H1 (cell line): ENCODE results near the gene USP53. TPM values are rescaled to one million over a fixed set of nuclear protein-coding genes. Genes with fewer than 3 reads are reported as not detected.

ENCODE experiments used
- CTCF ChIA-PET: fragments of 300-600 bp; sonication (Branson Sonifier 250); formaldehyde crosslinking; loops from one replicate; lab custom pipeline; 2021; ENCODE audit not compliant: partially characterized antibody; lab: Charles Lee
- POLR2A ChIA-PET: fragments of 300-600 bp; sonication (Branson Sonifier 250); formaldehyde crosslinking; loops from one replicate; lab custom pipeline; 2021; ENCODE audit warnings: inconsistent platforms; ENCODE audit not compliant: partially characterized antibody; lab: Charles Lee
- DNase-seq, 2 experiments: peaks; one replicate each; pipeline versions ENCODE4 v3.0.0 to v3.0.0-alpha.2; 2010 to 2022; ENCODE audit warnings: low spot score in 2 of 2, low read depth in 1 of 2, mixed read lengths in 1 of 2
- FAIRE-seq: peaks from 2 replicates; lab custom pipeline; 2011; peaks lifted over from hg19 to GRCh38; lab: Jason Lieb, UNC
- H2AFZ ChIP-seq: 2 replicates; pipeline ENCODE4 v1.8.1; 2012; ENCODE audit warnings: low read length, inconsistent platforms
- H2AK5ac ChIP-seq: 2 replicates; pipeline ENCODE4 v1.6.1; 2013; ENCODE audit warnings: low read depth, low read length
- H2BK120ac ChIP-seq: replicated peaks from 2 replicates; pipeline ENCODE3; 2013; ENCODE audit warnings: low read depth, low read length, inconsistent platforms
- H2BK12ac ChIP-seq: 2 replicates; pipeline ENCODE4 v1.6.1; 2013; ENCODE audit warnings: low read depth, low read length
- H2BK15ac ChIP-seq: 2 replicates; pipeline ENCODE4 v1.6.1; 2013; ENCODE audit warnings: low read length
- H2BK20ac ChIP-seq: 2 replicates; pipeline ENCODE4 v1.6.1; 2013; ENCODE audit warnings: low read length
- H2BK5ac ChIP-seq: 2 replicates; pipeline ENCODE4 v1.6.1; 2013; ENCODE audit warnings: low read depth, low read length
- H3K14ac ChIP-seq: 2 replicates; pipeline ENCODE4 v1.6.1; 2013; ENCODE audit warnings: inconsistent platforms; ENCODE audit not compliant: insufficient read length
- H3K18ac ChIP-seq: 2 replicates; pipeline ENCODE4 v1.6.1; 2013; ENCODE audit warnings: low read length; ENCODE audit errors: extremely low read depth
- H3K23ac ChIP-seq: 2 replicates; pipeline ENCODE4 v1.6.1; 2013; ENCODE audit warnings: inconsistent platforms; ENCODE audit not compliant: insufficient read length
- H3K23me2 ChIP-seq: 2 replicates; pipeline ENCODE4 v1.6.1; 2013; ENCODE audit warnings: low read depth, low read length
- H3K27ac ChIP-seq: 2 replicates; pipeline ENCODE4 v1.6.1; 2011; ENCODE audit warnings: low read depth, low read length, inconsistent platforms
- H3K27me3 ChIP-seq, 4 experiments: replicated peaks in 1 of 4; 1 replicate in 1 of 4; 2 replicates in 3 of 4; pipeline versions ENCODE4 v1.6.1 to v1.8.1; 2011 to 2013; ENCODE audit warnings: low read length in 3 of 4, mild to moderate bottlenecking in 3 of 4, inconsistent platforms in 2 of 4, mixed read lengths in 2 of 4, moderate library complexity in 1 of 4; ENCODE audit not compliant: control insufficient read depth in 3 of 4, insufficient read depth in 3 of 4; ENCODE audit errors: extremely low read depth in 1 of 4
- H3K36me3 ChIP-seq, 4 experiments: 2 replicates each; pipeline versions ENCODE4 v1.6.1 to v1.8.1; 2011 to 2013; ENCODE audit warnings: mild to moderate bottlenecking in 4 of 4, low read length in 3 of 4, moderate library complexity in 2 of 4, control low read depth in 1 of 4, inconsistent platforms in 1 of 4; ENCODE audit not compliant: insufficient read depth in 4 of 4, control insufficient read depth in 2 of 4
- H3K4ac ChIP-seq: replicated peaks from 2 replicates; pipeline ENCODE3; 2013; ENCODE audit warnings: low read length, low read depth, mixed read lengths, inconsistent platforms; ENCODE audit not compliant: insufficient read length
- H3K4me1 ChIP-seq, 4 experiments: replicated peaks in 1 of 4; 1 replicate in 1 of 4; 2 replicates in 3 of 4; pipeline versions ENCODE4 v1.6.1 to v1.8.1; 2011 to 2013; ENCODE audit warnings: low read length in 3 of 4, inconsistent platforms in 2 of 4, mixed read lengths in 1 of 4; ENCODE audit not compliant: insufficient read depth in 4 of 4, control insufficient read depth in 3 of 4
- H3K4me2 ChIP-seq, 2 experiments: 2 replicates each; pipeline versions ENCODE4 v1.6.1 to v1.8.1; 2011 to 2013; ENCODE audit warnings: low read depth in 2 of 2, low read length in 2 of 2, control low read depth in 1 of 2, inconsistent platforms in 1 of 2, mild to moderate bottlenecking in 1 of 2; ENCODE audit not compliant: insufficient read depth in 1 of 2
- H3K4me3 ChIP-seq, 4 experiments: fragments of 200-600, 300-600 bp in 1 of 4; sonication (generic), shearing (Covaris generic), sonication (Bioruptor Twin) in 1 of 4; 2 replicates each; pipeline versions ENCODE4 v1.5.1 to v1.8.1; 2011 to 2016; ENCODE audit warnings: low read length in 4 of 4, low read depth in 3 of 4, control low read depth in 2 of 4, inconsistent platforms in 2 of 4, mild to moderate bottlenecking in 2 of 4, mixed read lengths in 1 of 4, moderate library complexity in 1 of 4; ENCODE audit not compliant: insufficient read depth in 2 of 4; ENCODE audit errors: extremely low read depth in 1 of 4
- H3K56ac ChIP-seq: replicated peaks from 2 replicates; pipeline ENCODE3; 2013; ENCODE audit warnings: low read depth, mild to moderate bottlenecking, mixed read lengths, low read length, inconsistent platforms; ENCODE audit not compliant: insufficient read length
- H3K79me1 ChIP-seq: 2 replicates; pipeline ENCODE4 v1.6.1; 2013; ENCODE audit warnings: low read depth, low read length, control low read depth
- H3K79me2 ChIP-seq, 2 experiments: 2 replicates each; pipeline versions ENCODE4 v1.6.1 to v1.8.1; 2012 to 2013; ENCODE audit warnings: low read length in 2 of 2, mild to moderate bottlenecking in 2 of 2, inconsistent platforms in 1 of 2; ENCODE audit not compliant: insufficient read depth in 2 of 2, control insufficient read depth in 1 of 2
- H3K9ac ChIP-seq, 4 experiments: replicated peaks in 1 of 4; 1 replicate in 1 of 4; 2 replicates in 3 of 4; pipeline versions ENCODE4 v1.6.1 to v1.8.1; 2011 to 2013; ENCODE audit warnings: low read depth in 3 of 4, low read length in 3 of 4, control low read depth in 2 of 4, mild to moderate bottlenecking in 2 of 4, moderate library complexity in 2 of 4, inconsistent platforms in 1 of 4; ENCODE audit errors: extremely low read depth in 1 of 4
- H3K9me3 ChIP-seq, 2 experiments: 2 replicates each; pipeline versions ENCODE4 v1.6.1 to v1.8.1; 2012 to 2013; ENCODE audit warnings: mild to moderate bottlenecking in 2 of 2, moderate library complexity in 2 of 2, control low read depth in 1 of 2, inconsistent platforms in 1 of 2, low read depth in 1 of 2, low read length in 1 of 2, mixed read lengths in 1 of 2; ENCODE audit not compliant: insufficient read depth in 2 of 2
- H4K20me1 ChIP-seq, 2 experiments: replicated peaks in 1 of 2; 2 replicates each; pipeline versions ENCODE3 to v1.8.1; 2011 to 2013; ENCODE audit warnings: inconsistent platforms in 2 of 2, low read length in 2 of 2, mild to moderate bottlenecking in 1 of 2; ENCODE audit not compliant: insufficient read depth in 2 of 2, control insufficient read depth in 1 of 2
- H4K5ac ChIP-seq: 2 replicates; pipeline ENCODE4 v1.6.1; 2013; ENCODE audit warnings: low read length, low read depth, mixed read lengths, inconsistent platforms; ENCODE audit not compliant: insufficient read length
- H4K8ac ChIP-seq: 2 replicates; pipeline ENCODE4 v1.8.0; 2013; ENCODE audit warnings: mild to moderate bottlenecking, moderate library complexity, low read length, inconsistent platforms; ENCODE audit not compliant: insufficient read depth; ENCODE audit errors: extremely low read depth
- H4K91ac ChIP-seq: replicated peaks from 2 replicates; pipeline ENCODE3; 2013; ENCODE audit warnings: low read length, mixed read lengths, inconsistent platforms; ENCODE audit not compliant: insufficient read length
- EP300 ChIP-seq, 2 experiments: IDR thresholded peaks; 1 replicate in 1 of 2; 2 replicates in 1 of 2; pipeline ENCODE4 v1.6.1; 2011 to 2012; ENCODE audit warnings: low read depth in 2 of 2, low read length in 2 of 2, mild to moderate bottlenecking in 2 of 2, borderline replicate concordance in 1 of 2, inconsistent platforms in 1 of 2, moderate library complexity in 1 of 2
- TBP ChIP-seq: IDR thresholded peaks from 2 replicates; pipeline ENCODE4 v1.6.1; 2011; ENCODE audit warnings: low read depth, low read length, improper control_type of control experiment
- WGBS, 2 experiments: shearing (Covaris generic) in 1 of 2; methylation state at CpG; one replicate each; pipeline versions ENCODE4 v1.1.6 to v1.1.7; 2013 to 2015; ENCODE audit warnings: low lambda C conversion rate in 2 of 2, mixed read lengths in 2 of 2, inconsistent platforms in 1 of 2, low coverage in 1 of 2, missing lambda C conversion rate in 1 of 2; ENCODE audit not compliant: insufficient replicate concordance in 2 of 2, insufficient coverage in 1 of 2, insufficient read length in 1 of 2; ENCODE audit errors: extremely low coverage in 1 of 2, missing lambda C conversion rate in 1 of 2; 5-methylcytosine and 5-hydroxymethylcytosine counted together
- polyA plus RNA-seq, 7 experiments: library from polyadenylated mRNA; depleted of rRNA in 3 of 7; stranded (reverse) in 5 of 7; unstranded in 2 of 7; fragments of >200 nt in 5 of 7; fragments of 200-250 nt in 2 of 7; gene quantifications; 1 replicate in 5 of 7; 2 replicates in 1 of 7; 4 replicates in 1 of 7; pipeline versions ENCODE4 v1.2.1 to v1.2.3, GENCODE V29; 2011 to 2013; ENCODE audit warnings: missing spikeins in 2 of 7, mixed read lengths in 2 of 7
- total RNA-seq: library from RNA; stranded (reverse); fragmentation: NEBNext Ultra II Directional; extraction: Animal tissue kit (Norgen Biotek cat#: 25700); gene quantifications from 2 replicates; pipeline ENCODE4 v1.2.1, GENCODE V29; 2021

The USP53 gene
- total and polyA plus RNA-seq, 2 of the 8 experiments (the other 6 are each of a cell fraction or from before 2014, with no cell fraction given): 2.9 to 14.9 TPM

DNA sequence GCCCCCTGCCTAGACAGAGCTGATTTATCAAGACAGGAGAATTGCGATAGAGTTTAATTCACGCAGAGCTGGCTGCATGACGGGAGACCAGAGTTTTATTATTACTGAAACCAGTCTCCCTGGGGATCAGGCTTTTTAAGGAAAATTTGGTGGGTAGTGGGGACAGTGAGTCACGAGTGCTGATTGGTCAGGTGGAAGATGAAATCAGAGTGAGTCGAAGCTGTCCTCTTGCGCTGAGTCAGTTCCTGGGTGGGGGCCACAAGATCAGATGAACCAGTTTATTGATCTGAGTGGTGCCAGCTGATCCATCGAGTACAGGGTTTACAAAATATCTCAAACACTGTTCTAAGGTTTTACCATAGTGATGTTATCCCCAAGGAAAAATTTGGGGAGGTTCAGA, 40.3 kb upstream of the USP53 start:
- no peak overlapping the region for H2BK5ac ChIP-seq
- H3K4me2 ChIP-seq: no peak overlapping the region
- no peak overlapping the region for H4K5ac ChIP-seq
- H3K4me3 ChIP-seq: no peak overlapping the region
- no peak overlapping the region for H3K56ac ChIP-seq
- H4K20me1 ChIP-seq: no peaks in the 10 kb centered on the region
- H3K23me2 ChIP-seq: no peaks in the 10 kb centered on the region
- no peaks in the 10 kb centered on the region for H3K27me3 ChIP-seq
- H3K23ac ChIP-seq: no peak overlapping the region
- H2BK12ac ChIP-seq: no peak overlapping the region
- H2BK20ac ChIP-seq: no peak overlapping the region
- H3K36me3 ChIP-seq: no peaks in the 10 kb centered on the region
- no peak overlapping the region for H4K8ac ChIP-seq
- 88% methylated on average over 7 of the region's 7 CpGs; no CpG with 5 or more reads in 1 of the 2 experiments for whole genome bisulfite sequencing, 2 experiments
- no peak overlapping the region for H2BK15ac ChIP-seq
- H3K27ac ChIP-seq: no peak overlapping the region
- H3K9ac ChIP-seq: no peak overlapping the region
- FAIRE-seq (no peak), DNase-seq (no peak)
- no peak for TF ChIP-seq TBP
- TF ChIP-seq EP300 (IDR thresholded peaks at IDR 0.05; ENCODE audit: borderline replicate concordance in 1 of 2, low read depth in 2 of 2, low read length in 2 of 2): no peak
- no peak overlapping the region for H3K18ac ChIP-seq
- H3K4ac ChIP-seq: no peak overlapping the region
- no peaks in the 10 kb centered on the region for H3K4me1 ChIP-seq
- H3K79me2 ChIP-seq: no peaks in the 10 kb centered on the region
- H2AK5ac ChIP-seq: no peak overlapping the region
- H2BK120ac ChIP-seq: no peak overlapping the region
- peak overlapping the region; percentile 76 for H2AFZ ChIP-seq
- no peak overlapping the region for H4K91ac ChIP-seq
- H3K14ac ChIP-seq: no peak overlapping the region
- H3K79me1 ChIP-seq: no peaks in the 10 kb centered on the region
- POLR2A ChIA-PET: no interaction called here
- 0 out of 4 replicates have a peak, but pooled peaks cover 0 to 3% of the 10 kb centered on the region in 2 experiments for H3K9me3 ChIP-seq
- CTCF ChIA-PET: interaction anchor here (0.6 to 1.0 kb wide), 3 partner anchors 132 to 291 kb away, joined by 3 read pairs; no protein-coding TSS in a partner anchor
